Stimulated activated CD4-positive, alpha-beta T cell treated with anti-CD3 and anti-CD28 coated beads, TNF-alpha, amount 100 ng/mL, for 24 hours (primary cell): ENCODE data around the gene PRDX1.

ENCODE experiments used
- DNase-seq, 3 experiments: peaks; one replicate each; pipeline ENCODE4 v3.0.0-alpha.2; 2020; ENCODE audit warnings: low read depth in 3 of 3

The PRDX1 gene

GRCh38 chr1:45465277-45465676 lies 56.4 kb downstream of the PRDX1 start:
- no peak for DNase-seq
